Subcutaneous adipose tissue (tissue), 4 donors: ENCODE data around the gene UBTD2. TPM values are rescaled to one million over a fixed set of nuclear protein-coding genes. Genes with fewer than 3 reads are reported as not detected.

ENCODE experiments used
- total RNA-seq, 4 donors: library from RNA; depleted of rRNA; stranded (reverse); fragments of >200 nt; gene quantifications; one replicate each; pipeline ENCODE4 v1.1.0, GENCODE V29; 2016
- TF ChIP-seq, protein P1 (sequence below): fragments of 450-650 bp; IDR thresholded peaks from one replicate; pipeline ENCODE4 v1.5.1; 2016; ENCODE audit warnings: low read depth, mild to moderate bottlenecking, control low read depth, antibody characterized with exemption, moderate library complexity

Gene UBTD2
- total RNA-seq, 4 donors from 2014 or later, result 13.8 to 26.9 (median 21.8) TPM

- TF ChIP-seq, protein P1, sequence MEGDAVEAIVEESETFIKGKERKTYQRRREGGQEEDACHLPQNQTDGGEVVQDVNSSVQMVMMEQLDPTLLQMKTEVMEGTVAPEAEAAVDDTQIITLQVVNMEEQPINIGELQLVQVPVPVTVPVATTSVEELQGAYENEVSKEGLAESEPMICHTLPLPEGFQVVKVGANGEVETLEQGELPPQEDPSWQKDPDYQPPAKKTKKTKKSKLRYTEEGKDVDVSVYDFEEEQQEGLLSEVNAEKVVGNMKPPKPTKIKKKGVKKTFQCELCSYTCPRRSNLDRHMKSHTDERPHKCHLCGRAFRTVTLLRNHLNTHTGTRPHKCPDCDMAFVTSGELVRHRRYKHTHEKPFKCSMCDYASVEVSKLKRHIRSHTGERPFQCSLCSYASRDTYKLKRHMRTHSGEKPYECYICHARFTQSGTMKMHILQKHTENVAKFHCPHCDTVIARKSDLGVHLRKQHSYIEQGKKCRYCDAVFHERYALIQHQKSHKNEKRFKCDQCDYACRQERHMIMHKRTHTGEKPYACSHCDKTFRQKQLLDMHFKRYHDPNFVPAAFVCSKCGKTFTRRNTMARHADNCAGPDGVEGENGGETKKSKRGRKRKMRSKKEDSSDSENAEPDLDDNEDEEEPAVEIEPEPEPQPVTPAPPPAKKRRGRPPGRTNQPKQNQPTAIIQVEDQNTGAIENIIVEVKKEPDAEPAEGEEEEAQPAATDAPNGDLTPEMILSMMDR, result no peak
Measured at GRCh38 chr5:172285226-172286143, 1.9 kb upstream of the UBTD2 start.

GRCh38 chr5:172284611-172284980 is 1.0 kb upstream of the UBTD2 start:
- TF ChIP-seq, protein P1, result no peak

- TF ChIP-seq, protein P1, result no peak
Measured at GRCh38 chr5:172283862-172284610, 472 bp upstream of the UBTD2 start.

DNA sequence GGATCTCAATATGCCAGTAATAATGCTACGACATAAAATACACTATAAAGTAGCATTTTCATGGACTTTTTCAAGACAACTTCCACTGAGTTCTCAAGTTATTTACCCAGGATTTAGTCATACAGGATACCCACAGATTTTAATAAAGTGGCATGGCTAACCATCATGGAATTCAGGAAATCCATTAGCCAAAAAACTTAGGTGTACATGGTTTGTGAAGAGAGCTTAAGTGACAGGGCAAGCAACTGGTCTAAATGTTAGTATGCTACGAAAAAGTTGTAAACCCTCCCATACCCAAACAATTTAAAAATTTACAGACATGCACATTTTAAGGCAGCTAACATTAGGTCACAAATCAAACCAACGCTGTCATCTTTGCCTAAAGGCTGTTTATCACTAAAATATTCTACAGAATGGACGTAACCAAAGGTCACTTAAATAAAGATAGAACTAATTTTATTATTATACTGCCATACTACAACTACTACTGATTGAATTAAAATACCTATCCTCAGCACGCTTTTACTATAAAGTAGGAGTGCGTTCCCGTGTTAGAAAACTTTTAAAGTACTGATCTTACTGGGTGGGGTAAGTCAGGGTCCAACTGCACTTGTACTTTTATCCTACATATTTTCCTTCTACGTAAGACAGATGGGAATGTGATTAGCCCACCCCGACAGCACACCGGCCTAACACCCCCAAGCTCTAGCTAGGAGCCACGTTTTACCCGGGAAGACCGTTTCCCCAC is 1.1 kb downstream of the UBTD2 start:
- TF ChIP-seq, protein P1, result no peak

GRCh38 chr5:172281346-172281745 is 2.2 kb downstream of the UBTD2 start:
- TF ChIP-seq, protein P1, result no peak

DNA sequence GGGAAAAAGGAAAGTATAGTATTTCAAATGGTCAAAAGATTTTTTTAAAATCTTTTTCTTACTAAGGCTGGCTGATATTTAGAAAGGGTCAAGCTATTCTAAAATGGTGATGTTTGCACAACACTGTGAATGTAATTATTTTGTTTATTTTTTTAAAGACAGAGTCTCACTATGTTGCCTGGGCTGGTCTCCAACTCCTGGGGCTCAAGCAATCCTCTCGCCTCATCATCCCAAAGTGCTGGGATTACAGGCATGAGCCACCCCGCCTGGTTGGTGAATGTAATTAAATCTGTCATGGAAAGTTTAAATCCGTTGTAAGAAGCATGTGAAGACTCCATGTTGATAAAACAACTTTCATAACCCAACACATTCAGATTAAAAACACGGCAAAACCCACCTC is 2.6 kb downstream of the UBTD2 start:
- TF ChIP-seq, protein P1, result no peak

GRCh38 chr5:172280317-172280716 is 3.2 kb downstream of the UBTD2 start:
- TF ChIP-seq, protein P1, result no peak
